Activated B cell treated with CpG ODN at 0.5 μM for 24 hours (primary cell): ENCODE data around the gene DGCR2. TPM values are rescaled to one million over a fixed set of nuclear protein-coding genes. Genes with fewer than 3 reads are reported as not detected.

Experiments
- ATAC-seq: fragments of 200-7000 bp; cut with Tn5 transposase; one replicate; pipeline ENCODE4 v1.10.0; 2021; ENCODE audit warnings: low read depth, mild to moderate bottlenecking, moderate library complexity
- CTCF ChIA-PET: fragments of 350-600 bp; sonication (Branson Sonifier 250); formaldehyde crosslinking; loops from one replicate; lab custom pipeline; 2021; ENCODE audit warnings: antibody characterized with exemption; lab: Charles Lee
- POLR2A ChIA-PET: fragments of 350-600 bp; sonication (Branson Sonifier 250); formaldehyde crosslinking; loops from one replicate; lab custom pipeline; 2021; ENCODE audit warnings: antibody characterized with exemption; lab: Charles Lee
- DNase-seq: peaks from one replicate; pipeline ENCODE4 v3.0.0; 2022
- H3K27ac Mint-ChIP-seq: one replicate; pipeline ENCODE4 v1.8.0; 2020; ENCODE audit warnings: mixed read lengths
- H3K27me3 Mint-ChIP-seq: one replicate; pipeline ENCODE4 v1.8.0; 2021; ENCODE audit warnings: mixed read lengths
- H3K36me3 Mint-ChIP-seq: one replicate; pipeline ENCODE4 v1.8.0; 2021; ENCODE audit warnings: low read depth, mixed read lengths
- H3K4me1 Mint-ChIP-seq: one replicate; pipeline ENCODE4 v1.8.0; 2021; ENCODE audit warnings: mixed read lengths
- H3K4me3 Mint-ChIP-seq: one replicate; pipeline ENCODE4 v1.8.0; 2020; ENCODE audit warnings: mild to moderate bottlenecking, mixed read lengths
- H3K9me3 Mint-ChIP-seq: one replicate; pipeline ENCODE4 v1.8.0; 2020; ENCODE audit warnings: mixed read lengths
- intact Hi-C: fragments of 100-400 bp; cut with micrococcal nuclease; formaldehyde crosslinking; loops from one replicate; pipeline ENCODE4 v1.15.1; 2024
- total RNA-seq: library from RNA; stranded (reverse); gene quantifications from 2 replicates; pipeline ENCODE4 v1.2.3, GENCODE V29; 2022
- TF ChIP-seq, protein P1 (sequence below): fragments of 200-600 bp; IDR thresholded peaks from one replicate; pipeline ENCODE4 v1.8.0; 2022; ENCODE audit warnings: antibody characterized with exemption, mild to moderate bottlenecking

Gene DGCR2
- total RNA-seq, 1 donor from 2014 or later, result 33.2 TPM

DNA sequence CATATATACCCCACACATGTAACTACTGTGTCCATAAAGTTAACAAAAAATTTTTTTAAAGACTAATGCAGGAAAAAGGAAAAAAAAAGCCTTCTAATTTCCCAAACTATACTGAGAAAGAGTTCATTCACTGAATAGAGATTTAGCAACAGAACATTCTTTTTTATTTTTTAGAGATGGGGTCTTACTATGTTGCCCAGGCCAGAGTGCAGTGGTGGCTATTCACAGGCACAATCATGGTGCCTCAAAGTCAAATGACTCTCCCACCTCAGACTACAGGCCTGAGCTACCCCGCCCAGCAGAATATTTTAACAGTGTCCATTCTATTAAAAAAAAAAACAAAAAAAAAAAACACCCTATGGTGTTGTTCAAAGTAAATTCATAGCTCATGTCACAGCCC, 25.7 kb downstream of the DGCR2 start:
- ATAC-seq, result no peak
- Mint-ChIP-seq H3K4me3 (no peak overlapping the region), H3K27me3 (no peaks in the 10 kb centered on the region), H3K36me3 (peaks cover 45% of the 10 kb centered on the region), H3K27ac (no peak overlapping the region), H3K4me1 (peaks cover 8% of the 10 kb centered on the region), H3K9me3 (no peaks in the 10 kb centered on the region)
- TF ChIP-seq, protein P1, sequence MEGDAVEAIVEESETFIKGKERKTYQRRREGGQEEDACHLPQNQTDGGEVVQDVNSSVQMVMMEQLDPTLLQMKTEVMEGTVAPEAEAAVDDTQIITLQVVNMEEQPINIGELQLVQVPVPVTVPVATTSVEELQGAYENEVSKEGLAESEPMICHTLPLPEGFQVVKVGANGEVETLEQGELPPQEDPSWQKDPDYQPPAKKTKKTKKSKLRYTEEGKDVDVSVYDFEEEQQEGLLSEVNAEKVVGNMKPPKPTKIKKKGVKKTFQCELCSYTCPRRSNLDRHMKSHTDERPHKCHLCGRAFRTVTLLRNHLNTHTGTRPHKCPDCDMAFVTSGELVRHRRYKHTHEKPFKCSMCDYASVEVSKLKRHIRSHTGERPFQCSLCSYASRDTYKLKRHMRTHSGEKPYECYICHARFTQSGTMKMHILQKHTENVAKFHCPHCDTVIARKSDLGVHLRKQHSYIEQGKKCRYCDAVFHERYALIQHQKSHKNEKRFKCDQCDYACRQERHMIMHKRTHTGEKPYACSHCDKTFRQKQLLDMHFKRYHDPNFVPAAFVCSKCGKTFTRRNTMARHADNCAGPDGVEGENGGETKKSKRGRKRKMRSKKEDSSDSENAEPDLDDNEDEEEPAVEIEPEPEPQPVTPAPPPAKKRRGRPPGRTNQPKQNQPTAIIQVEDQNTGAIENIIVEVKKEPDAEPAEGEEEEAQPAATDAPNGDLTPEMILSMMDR, result no peak
- POLR2A ChIA-PET, result no interaction called here
- intact Hi-C loops, result no loop called here
- no peak for DNase-seq
- CTCF ChIA-PET, result no interaction called here

DNA sequence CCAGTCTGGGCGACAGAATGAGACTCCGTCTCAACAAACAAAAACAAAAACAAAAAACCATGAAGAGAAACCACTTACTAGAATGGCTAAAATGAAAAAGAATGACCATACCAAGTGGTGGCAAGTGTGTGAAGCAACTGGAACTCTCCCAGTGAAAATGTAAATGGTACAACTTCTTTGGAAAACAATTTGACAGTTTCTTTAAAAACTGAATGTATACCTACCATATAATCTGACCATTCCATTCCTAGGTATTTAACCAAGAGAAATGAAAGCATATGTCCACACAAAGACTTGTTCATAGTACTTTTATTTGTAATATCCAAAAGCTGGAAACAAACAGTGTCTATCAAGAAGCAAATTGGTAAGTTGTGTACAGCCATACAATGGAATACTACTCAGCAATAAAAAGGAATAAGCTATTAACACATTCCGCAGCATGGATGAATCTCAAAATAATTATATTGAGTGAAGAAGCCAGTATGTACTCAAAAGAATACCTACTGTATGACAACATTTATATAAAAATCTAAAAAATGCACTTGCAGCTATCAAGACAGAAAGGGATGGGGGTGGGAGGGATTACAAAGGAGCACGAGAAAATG, 27.7 kb downstream of the DGCR2 start:
- Mint-ChIP-seq H3K9me3 (no peaks in the 10 kb centered on the region), H3K4me3 (no peak overlapping the region), H3K4me1 (peaks cover 8% of the 10 kb centered on the region), H3K36me3 (peaks cover 42% of the 10 kb centered on the region), H3K27ac (no peak overlapping the region), H3K27me3 (no peaks in the 10 kb centered on the region)
- CTCF ChIA-PET, result no interaction called here
- ATAC-seq (no peak), DNase-seq (no peak)
- intact Hi-C loops, result no loop called here
- TF ChIP-seq, protein P1, result no peak
- POLR2A ChIA-PET, result no interaction called here

DNA sequence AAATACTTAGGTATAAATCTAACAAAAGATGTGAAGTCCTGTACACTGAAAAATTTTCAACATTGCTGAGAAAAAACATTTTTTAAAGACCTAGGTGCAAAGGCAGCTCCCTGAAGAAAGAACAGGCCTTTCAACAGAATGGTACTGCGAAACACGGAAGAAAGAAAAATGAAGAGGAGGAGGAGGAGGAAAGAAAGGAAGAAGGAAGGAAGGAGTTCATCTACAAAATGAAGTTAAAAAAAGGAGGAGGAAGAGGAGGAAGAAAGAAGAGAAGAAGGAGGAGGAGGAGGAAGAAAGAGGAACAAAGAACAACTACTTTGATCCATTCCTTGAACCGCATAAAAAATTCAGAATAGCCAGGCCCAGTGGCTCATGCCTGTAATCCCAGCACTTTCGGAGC, 29.5 kb downstream of the DGCR2 start:
- CTCF ChIA-PET, result no interaction called here
- H3K4me1 Mint-ChIP-seq, result peaks cover 4% of the 10 kb centered on the region
- no peak overlapping the region for H3K27ac Mint-ChIP-seq
- intact Hi-C loops, result no loop called here
- ATAC-seq (no peak), DNase-seq (no peak)
- TF ChIP-seq, protein P1, result no peak
- no peaks in the 10 kb centered on the region for H3K27me3 Mint-ChIP-seq
- no peak overlapping the region for H3K4me3 Mint-ChIP-seq
- H3K9me3 Mint-ChIP-seq, result no peaks in the 10 kb centered on the region
- POLR2A ChIA-PET, result interaction anchor here (0.7 kb wide), 1 partner anchor 1064 kb away, joined by 9 read pairs; no protein-coding TSS in a partner anchor
- H3K36me3 Mint-ChIP-seq, result peaks cover 46% of the 10 kb centered on the region

DNA sequence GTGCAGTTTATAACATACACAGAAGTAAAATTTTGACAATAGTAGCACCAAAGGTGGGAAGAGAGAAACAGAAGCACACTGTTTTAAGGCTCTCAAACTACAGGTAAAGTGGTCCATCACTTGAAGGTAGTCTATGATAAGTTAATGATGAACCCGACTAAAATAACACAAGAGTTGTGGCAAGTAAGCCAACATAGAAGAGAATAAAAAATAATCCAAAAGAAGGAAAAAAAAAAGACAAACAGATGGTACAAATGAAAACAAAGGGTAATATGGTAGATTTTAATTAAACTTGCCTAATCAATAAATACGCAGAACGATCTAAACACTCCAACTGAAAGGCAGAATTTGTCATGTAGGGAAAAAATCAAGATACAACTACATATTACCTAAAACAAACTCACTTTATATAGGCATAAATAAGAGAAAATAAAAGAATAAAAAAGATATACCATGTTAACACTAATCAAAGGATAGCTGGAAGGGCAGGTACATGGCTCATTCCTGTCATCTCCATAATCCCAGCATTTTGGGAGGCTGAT, 31.6 kb downstream of the DGCR2 start:
- POLR2A ChIA-PET, result no interaction called here
- H3K9me3 Mint-ChIP-seq, result no peaks in the 10 kb centered on the region
- TF ChIP-seq, protein P1, result no peak
- intact Hi-C loops, result no loop called here
- H3K27me3 Mint-ChIP-seq, result no peaks in the 10 kb centered on the region
- peaks cover 44% of the 10 kb centered on the region for H3K36me3 Mint-ChIP-seq
- ATAC-seq (no peak), DNase-seq (no peak)
- H3K4me3 Mint-ChIP-seq, result no peak overlapping the region
- CTCF ChIA-PET, result no interaction called here
- H3K4me1 Mint-ChIP-seq, result peaks cover 14% of the 10 kb centered on the region
- no peak overlapping the region for H3K27ac Mint-ChIP-seq

DNA sequence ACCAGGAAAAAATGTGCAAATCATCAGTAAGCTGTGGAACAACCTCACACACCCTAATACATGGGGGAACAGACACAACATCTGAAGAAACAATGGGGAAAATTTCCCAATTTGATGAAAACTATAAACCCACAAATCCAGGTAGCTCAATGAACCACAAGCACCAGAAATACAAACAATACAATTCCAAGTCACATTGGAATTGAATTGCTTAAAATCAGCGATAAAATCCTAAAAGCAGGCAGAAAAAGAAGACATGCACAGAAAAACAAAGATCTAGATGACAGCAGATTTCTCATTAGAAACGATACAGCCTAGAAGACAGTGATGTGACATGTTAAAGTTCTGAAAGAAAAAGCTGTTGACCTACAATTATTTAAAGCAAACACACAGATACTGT, 32.0 kb downstream of the DGCR2 start:
- H3K27me3 Mint-ChIP-seq, result no peaks in the 10 kb centered on the region
- DNase-seq, result no peak
- H3K4me1 Mint-ChIP-seq, result peaks cover 18% of the 10 kb centered on the region
- POLR2A ChIA-PET, result no interaction called here
- H3K4me3 Mint-ChIP-seq, result no peak overlapping the region
- no peak for ATAC-seq
- no peaks in the 10 kb centered on the region for H3K9me3 Mint-ChIP-seq
- CTCF ChIA-PET, result no interaction called here
- TF ChIP-seq, protein P1, result no peak
- H3K36me3 Mint-ChIP-seq, result peaks cover 49% of the 10 kb centered on the region
- H3K27ac Mint-ChIP-seq, result no peak overlapping the region
- intact Hi-C loops, result no loop called here
